Tibial nerve (tissue), 4 donors: ENCODE measurements around the gene TSFM. TPM values are rescaled to one million over a fixed set of nuclear protein-coding genes. Genes with fewer than 3 reads are reported as not detected.

Experiments used
- DNase-seq, 2 donors: peaks; one replicate each; pipeline ENCODE4 v3.0.0-alpha.2; 2019; ENCODE audit warnings: low spot score in 2 of 2
- H3K27ac ChIP-seq, 4 donors: fragments of 200-600 bp; sonication (generic) in 3 of 4; one replicate each; pipeline ENCODE4 v1.5.1; 2017 to 2019; ENCODE audit warnings: mild to moderate bottlenecking in 1 of 4
- H3K27me3 ChIP-seq, 2 donors: fragments of 200-600 bp; sonication (generic) in 1 of 2; one replicate each; pipeline versions ENCODE4 v1.5.1 to v1.6.0; 2017 to 2019
- H3K36me3 ChIP-seq, 3 donors: fragments of 200-600 bp; sonication (generic); one replicate each; pipeline ENCODE4 v1.5.1; 2018 to 2019
- H3K4me1 ChIP-seq, 4 donors: fragments of 200-600 bp; sonication (generic) in 3 of 4; one replicate each; pipeline ENCODE4 v1.5.1; 2017 to 2019
- H3K4me3 ChIP-seq, 4 donors: fragments of 200-600 bp; sonication (generic) in 3 of 4; one replicate each; pipeline ENCODE4 v1.5.1; 2017 to 2019; ENCODE audit warnings: mild to moderate bottlenecking in 1 of 4, moderate library complexity in 1 of 4
- H3K9me3 ChIP-seq, 4 donors: fragments of 200-600 bp; sonication (generic) in 3 of 4; one replicate each; pipeline ENCODE4 v1.5.1; 2017 to 2019
- EP300 ChIP-seq, 2 donors: sonication (generic); formaldehyde crosslinking; IDR thresholded peaks; one replicate each; pipeline ENCODE4 v1.6.1; 2017; ENCODE audit warnings: antibody characterized with exemption in 2 of 2, mild to moderate bottlenecking in 1 of 2
- POLR2A ChIP-seq, 2 donors: fragments of 450-650 bp; IDR thresholded peaks; one replicate each; pipeline ENCODE4 v1.6.1; 2017; ENCODE audit warnings: antibody characterized with exemption in 2 of 2, mild to moderate bottlenecking in 2 of 2, moderate library complexity in 2 of 2
- WGBS, 2 donors: methylation state at CpG; one replicate each; pipeline ENCODE4 v1.1.5; 2018; 5-methylcytosine and 5-hydroxymethylcytosine counted together
- total RNA-seq, 4 donors: library from RNA; depleted of rRNA; stranded (reverse); fragments of >200 nt; gene quantifications; one replicate each; pipeline ENCODE4 v1.1.0, GENCODE V29; 2016
- TF ChIP-seq, protein P1 (sequence below), 5 experiments: fragments of 200-600 bp in 3 of 5; fragments of 450-650 bp in 2 of 5; sonication (generic) in 3 of 5; IDR thresholded peaks; one replicate each; pipeline ENCODE4 v1.5.1; 2016 to 2019; ENCODE audit warnings: antibody characterized with exemption in 5 of 5, mild to moderate bottlenecking in 3 of 5, moderate library complexity in 2 of 5

TSFM gene
- total RNA-seq, 4 donors from 2014 or later, result 13.5 to 23.2 (median 22.4) TPM

- Histone ChIP-seq H3K4me1 (peaks cover 0 to 51% (median 20%) of the 10 kb centered on the region in 4 donors), H3K9me3 (no peaks in the 10 kb centered on the region), H3K36me3 (peaks cover 0 to 43% (median 4%) of the 10 kb centered on the region in 3 donors), H3K27ac (peak within 1 kb of the TSS; percentile 83 to 96 (median 84)), H3K4me3 (peak within 1 kb of the TSS; percentile 68 to 89 (median 78)), H3K27me3 (no peaks in the 10 kb centered on the region)
- DNase-seq, result peak; percentile 98 to 99
- WGBS, 2 donors, result 1% methylated on average over 25 to 38 of the region's 58 CpGs
- TF ChIP-seq, protein P1, sequence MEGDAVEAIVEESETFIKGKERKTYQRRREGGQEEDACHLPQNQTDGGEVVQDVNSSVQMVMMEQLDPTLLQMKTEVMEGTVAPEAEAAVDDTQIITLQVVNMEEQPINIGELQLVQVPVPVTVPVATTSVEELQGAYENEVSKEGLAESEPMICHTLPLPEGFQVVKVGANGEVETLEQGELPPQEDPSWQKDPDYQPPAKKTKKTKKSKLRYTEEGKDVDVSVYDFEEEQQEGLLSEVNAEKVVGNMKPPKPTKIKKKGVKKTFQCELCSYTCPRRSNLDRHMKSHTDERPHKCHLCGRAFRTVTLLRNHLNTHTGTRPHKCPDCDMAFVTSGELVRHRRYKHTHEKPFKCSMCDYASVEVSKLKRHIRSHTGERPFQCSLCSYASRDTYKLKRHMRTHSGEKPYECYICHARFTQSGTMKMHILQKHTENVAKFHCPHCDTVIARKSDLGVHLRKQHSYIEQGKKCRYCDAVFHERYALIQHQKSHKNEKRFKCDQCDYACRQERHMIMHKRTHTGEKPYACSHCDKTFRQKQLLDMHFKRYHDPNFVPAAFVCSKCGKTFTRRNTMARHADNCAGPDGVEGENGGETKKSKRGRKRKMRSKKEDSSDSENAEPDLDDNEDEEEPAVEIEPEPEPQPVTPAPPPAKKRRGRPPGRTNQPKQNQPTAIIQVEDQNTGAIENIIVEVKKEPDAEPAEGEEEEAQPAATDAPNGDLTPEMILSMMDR (IDR thresholded peaks at IDR 0.05), result peak in 2 of 5 experiments; percentile 4 to 45
- peak; percentile 67 to 86 for TF ChIP-seq POLR2A (IDR thresholded peaks at IDR 0.05)
- TF ChIP-seq EP300 (IDR thresholded peaks at IDR 0.05), result peak; percentile 93 to 99
Observed at GRCh38 chr12:57751788-57752667, 30.6 kb upstream of the TSFM start, which contains the start of gene CDK4. Gene CDK4 (minus strand): TSS chr12:57752310. CDS start chr12:57751717, 593 bp downstream.

DNA sequence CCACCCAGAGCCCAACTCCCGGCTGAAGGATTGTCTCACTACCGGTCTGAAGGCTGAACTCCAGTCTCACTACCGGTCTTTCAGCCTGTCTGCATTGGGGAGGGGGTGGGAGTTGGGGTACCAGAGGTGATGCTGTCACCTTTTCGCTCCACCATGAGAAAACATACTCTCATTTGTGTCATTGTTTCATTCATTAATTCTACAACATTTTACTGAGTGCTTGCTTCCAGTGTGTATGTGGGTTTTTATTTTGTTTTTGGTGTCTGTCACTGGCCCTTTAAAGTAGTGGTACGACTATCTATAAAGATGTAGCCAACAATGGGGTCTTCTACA lies 30.0 kb upstream of the TSFM start:
- no peaks in the 10 kb centered on the region for H3K27me3 ChIP-seq
- peaks cover 0 to 43% (median 7%) of the 10 kb centered on the region in 3 donors for H3K36me3 ChIP-seq
- TF ChIP-seq, protein P1 (IDR thresholded peaks at IDR 0.05), result no peak
- TF ChIP-seq POLR2A (IDR thresholded peaks at IDR 0.05) (no peak), EP300 (IDR thresholded peaks at IDR 0.05) (no peak)
- peak overlapping the region in 3 of 4 donors; percentile 18 to 89 (median 85) for H3K4me3 ChIP-seq
- H3K27ac ChIP-seq, result peak overlapping the region; percentile 83 to 96 (median 84)
- H3K4me1 ChIP-seq, result peaks cover 0 to 52% (median 20%) of the 10 kb centered on the region in 4 donors
- no peaks in the 10 kb centered on the region for H3K9me3 ChIP-seq
- WGBS, 2 donors, result 1 to 3% methylated on average over 5 of the region's 5 CpGs
- DNase-seq, result no peak

- peaks cover 0 to 52% (median 20%) of the 10 kb centered on the region in 4 donors for H3K4me1 ChIP-seq
- peaks cover 0 to 43% (median 9%) of the 10 kb centered on the region in 3 donors for H3K36me3 ChIP-seq
- TF ChIP-seq, protein P1 (IDR thresholded peaks at IDR 0.05), result no peak
- TF ChIP-seq POLR2A (IDR thresholded peaks at IDR 0.05) (no peak), EP300 (IDR thresholded peaks at IDR 0.05) (no peak)
- no peaks in the 10 kb centered on the region for H3K27me3 ChIP-seq
- no peak for DNase-seq
- H3K4me3 ChIP-seq, result no peak overlapping the region
- H3K27ac ChIP-seq, result peak overlapping the region in 2 of 4 donors; percentile 58 to 96
- no peaks in the 10 kb centered on the region for H3K9me3 ChIP-seq
- WGBS, 2 donors, result 17 to 25% methylated on average over 1 of the region's 1 CpG
Observed at GRCh38 chr12:57753756-57754337, 28.7 kb upstream of the TSFM start.

GRCh38 chr12:57754411-57755193 lies 28.0 kb upstream of the TSFM start, which contains the start of gene MARCHF9:
Gene MARCHF9 (plus strand): TSS chr12:57755103. CDS start chr12:57755529, 426 bp downstream.
- 2 to 3% methylated on average over 20 to 21 of the region's 41 CpGs for WGBS, 2 donors
- Histone ChIP-seq H3K27me3 (no peaks in the 10 kb centered on the region), H3K4me1 (peaks cover 0 to 52% (median 20%) of the 10 kb centered on the region in 4 donors), H3K36me3 (peaks cover 0 to 41% (median 6%) of the 10 kb centered on the region in 3 donors), H3K4me3 (peak within 1 kb of the TSS; percentile 57 to 90 (median 70)), H3K27ac (peak within 1 kb of the TSS; percentile 37 to 86 (median 70)), H3K9me3 (no peaks in the 10 kb centered on the region)
- DNase-seq, result no peak
- TF ChIP-seq POLR2A (IDR thresholded peaks at IDR 0.05), result no peak

DNA sequence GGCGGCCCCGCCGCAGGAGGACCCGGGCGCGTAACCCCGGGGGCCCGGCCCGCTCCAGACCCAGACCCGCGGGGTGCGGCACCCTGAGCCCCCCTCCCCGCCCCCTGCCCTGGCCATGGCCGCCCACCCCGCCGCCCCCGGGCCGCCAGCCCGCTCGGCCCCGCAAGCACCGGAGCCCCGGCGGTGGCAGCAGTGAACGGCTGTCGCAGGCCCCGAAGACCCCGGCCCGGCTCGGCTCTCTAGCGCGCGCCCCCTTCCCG lies 27.5 kb upstream of the TSFM start:
- H3K4me1 ChIP-seq, result peaks cover 0 to 51% (median 20%) of the 10 kb centered on the region in 4 donors
- TF ChIP-seq EP300 (IDR thresholded peaks at IDR 0.05) (no peak), POLR2A (IDR thresholded peaks at IDR 0.05) (no peak)
- TF ChIP-seq, protein P1 (IDR thresholded peaks at IDR 0.05), result no peak
- H3K27ac ChIP-seq, result peak overlapping the region; percentile 37 to 86 (median 70)
- no peaks in the 10 kb centered on the region for H3K9me3 ChIP-seq
- H3K36me3 ChIP-seq, result peaks cover 0 to 36% (median 6%) of the 10 kb centered on the region in 3 donors
- no CpG with 5 or more reads among the region's 34 CpGs for WGBS, 2 donors
- no peak for DNase-seq
- no peaks in the 10 kb centered on the region for H3K27me3 ChIP-seq
- H3K4me3 ChIP-seq, result peak overlapping the region; percentile 57 to 90 (median 70)
